Measurements from ENCODE around the gene CCDC190.
"Not testable (repeated sequence)": the region's sequence is repeated elsewhere in the genome, so short reads cannot be mapped to it uniquely, and the experiment has no call there.

DNA sequence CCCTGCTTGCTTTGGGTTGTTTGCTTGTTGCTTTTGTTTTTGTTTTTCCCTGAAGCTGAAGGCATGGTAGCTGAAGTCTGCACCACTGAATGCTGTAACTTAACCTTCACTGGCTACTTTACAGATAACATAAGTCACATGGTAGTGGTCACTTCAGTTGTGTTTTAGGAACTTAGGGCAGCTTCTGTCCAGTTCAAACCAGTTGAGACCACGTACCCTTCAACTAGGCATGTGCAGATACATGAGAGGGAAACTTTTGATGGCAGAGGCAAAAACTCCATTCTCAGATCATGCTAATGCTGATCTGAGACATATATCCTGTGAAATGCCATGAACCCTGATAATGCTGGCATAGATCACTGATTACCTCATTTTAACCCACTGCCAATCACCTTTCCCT lies 42.3 kb downstream of the CCDC190 start:
- TF ChIP-seq, protein P1, sequence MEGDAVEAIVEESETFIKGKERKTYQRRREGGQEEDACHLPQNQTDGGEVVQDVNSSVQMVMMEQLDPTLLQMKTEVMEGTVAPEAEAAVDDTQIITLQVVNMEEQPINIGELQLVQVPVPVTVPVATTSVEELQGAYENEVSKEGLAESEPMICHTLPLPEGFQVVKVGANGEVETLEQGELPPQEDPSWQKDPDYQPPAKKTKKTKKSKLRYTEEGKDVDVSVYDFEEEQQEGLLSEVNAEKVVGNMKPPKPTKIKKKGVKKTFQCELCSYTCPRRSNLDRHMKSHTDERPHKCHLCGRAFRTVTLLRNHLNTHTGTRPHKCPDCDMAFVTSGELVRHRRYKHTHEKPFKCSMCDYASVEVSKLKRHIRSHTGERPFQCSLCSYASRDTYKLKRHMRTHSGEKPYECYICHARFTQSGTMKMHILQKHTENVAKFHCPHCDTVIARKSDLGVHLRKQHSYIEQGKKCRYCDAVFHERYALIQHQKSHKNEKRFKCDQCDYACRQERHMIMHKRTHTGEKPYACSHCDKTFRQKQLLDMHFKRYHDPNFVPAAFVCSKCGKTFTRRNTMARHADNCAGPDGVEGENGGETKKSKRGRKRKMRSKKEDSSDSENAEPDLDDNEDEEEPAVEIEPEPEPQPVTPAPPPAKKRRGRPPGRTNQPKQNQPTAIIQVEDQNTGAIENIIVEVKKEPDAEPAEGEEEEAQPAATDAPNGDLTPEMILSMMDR (IDR thresholded peaks at IDR 0.05) = not testable (repeated sequence)
- not testable (repeated sequence) for TF ChIP-seq EZH2 (IDR thresholded peaks at IDR 0.05)
